Measurements from ENCODE around the gene PRH2.

GRCh38 chr12:10943167-10943566 is 14.1 kb downstream of the PRH2 start:
- TF ChIP-seq CTCF (IDR thresholded peaks at IDR 0.05), result no peak
- TF ChIP-seq POLR2A (IDR thresholded peaks at IDR 0.05), result no peak
- TF ChIP-seq POLR2AphosphoS5 (IDR thresholded peaks at IDR 0.05; ENCODE audit: insufficient read depth in 1 of 2, low read depth in 1 of 2), result no peak

Measured in vagina (tissue), 2 donors.